ENCODE data around the gene CRTAC1. TPM values are rescaled to one million over a fixed set of nuclear protein-coding genes. Genes with fewer than 3 reads are reported as not detected.

Gene CRTAC1
- total and polyA plus RNA-seq, 2 donors (not counting 3 experiments of a cell fraction or from before 2014, with no cell fraction given), result 1.4 to 3.0 TPM

GRCh38 chr10:97923476-97923875, 106.9 kb downstream of the CRTAC1 start:
- Histone ChIP-seq H3K9ac (replicated peaks; ENCODE audit: extremely low read depth, insufficient read depth, low read length) (no peak overlapping the region), H3K79me2 (ENCODE audit: control insufficient read depth, insufficient read depth, low read length) (no peaks in the 10 kb centered on the region), H3K27ac (ENCODE audit: insufficient read depth, low read depth, low read length) (no peak overlapping the region), H3K4me3 (replicated peaks in 1 of 3; ENCODE audit: insufficient read depth in 1 of 3, low read depth in 1 of 3, low read length in 3 of 3) (no peak overlapping the region), H3K4me2 (ENCODE audit: insufficient read depth, low read length) (no peak overlapping the region), H3K4me1 (ENCODE audit: control insufficient read depth, extremely low read depth, insufficient read depth, low read length) (no peaks in the 10 kb centered on the region), H3K36me3 (ENCODE audit: control insufficient read depth in 2 of 2, extremely low read depth in 1 of 2, insufficient read depth in 2 of 2, low read length in 2 of 2) (no peaks in the 10 kb centered on the region), H4K20me1 (replicated peaks; ENCODE audit: control insufficient read depth, extremely low read depth, insufficient read depth, low read length) (no peaks in the 10 kb centered on the region), H2AFZ (ENCODE audit: low read depth, low read length) (no peak overlapping the region), H3K27me3 (ENCODE audit: control insufficient read depth in 2 of 2, insufficient read depth in 2 of 2, low read length in 2 of 2) (no peaks in the 10 kb centered on the region), H3K9me3 (replicated peaks; ENCODE audit: control insufficient read depth, insufficient read depth, low read length) (no peaks in the 10 kb centered on the region), H3K9me1 (replicated peaks; ENCODE audit: control insufficient read depth, extremely low read depth, insufficient read depth, low read length) (no peaks in the 10 kb centered on the region)
- ChIA-PET POLR2A (no interaction called here), CTCF (interaction anchor here (1.1 to 10.9 kb wide), 3 partner anchors 8 to 121 kb away, joined by 3 to 540 read pairs (median 6); no protein-coding TSS in a partner anchor)
- dilution Hi-C loops (cut with MboI; ENCODE audit: extremely low pct_ligation_motif_present, low sequenced_read_pairs) (no loop called here), intact Hi-C loops (cut with micrococcal nuclease) (no loop called here)
- FAIRE-seq (no peak), DNase-seq (ENCODE audit: low read depth, low spot score) (no peak)
- no TSS peak for BruUV-seq (replicated peaks)
- no peak for TF ChIP-seq EZH2 (IDR thresholded peaks at IDR 0.05; ENCODE audit: borderline replicate concordance, low read depth, low read length, severe bottlenecking)
- TF ChIP-seq JUN (IDR thresholded peaks at IDR 0.05; ENCODE audit: borderline replicate concordance, insufficient read depth, insufficient read length, low read depth), result no peak
- no peak for TF ChIP-seq POLR2A (IDR thresholded peaks at IDR 0.05; ENCODE audit: low read depth, low read length)
- no peak for TF ChIP-seq CTCF (IDR thresholded peaks at IDR 0.05; ENCODE audit: extremely low read depth in 1 of 2, insufficient read depth in 1 of 2, low read depth in 1 of 2, low read length in 2 of 2)
- no peak for TF ChIP-seq POLR2AphosphoS5 (IDR thresholded peaks at IDR 0.05; ENCODE audit: insufficient read depth, low read depth, low read length)
- no peak for TF ChIP-seq GATA2 (IDR thresholded peaks at IDR 0.05; ENCODE audit: insufficient read depth, insufficient read length, low read depth, low read length)
- no peak for TF ChIP-seq MYC (IDR thresholded peaks at IDR 0.05; ENCODE audit: low read depth, low read length)
- no peak for TF ChIP-seq MAX (IDR thresholded peaks at IDR 0.05; ENCODE audit: insufficient read depth, insufficient read length)
- TF ChIP-seq FOS (IDR thresholded peaks at IDR 0.05; ENCODE audit: borderline replicate concordance, insufficient read depth, low read length), result no peak
